Naive B cell (primary cell): ENCODE results near the gene MT1HL1. TPM values are rescaled to one million over a fixed set of nuclear protein-coding genes. Genes with fewer than 3 reads are reported as not detected.
"Not testable (repeated sequence)": the region's sequence is repeated elsewhere in the genome, so short reads cannot be mapped to it uniquely, and the experiment has no call there.

Experiments used
- ATAC-seq, 2 donors: fragments of 150-1000 bp; cut with Tn5 transposase; 2 replicates each; pipeline ENCODE4 v1.10.0; 2021; ENCODE audit warnings: low read depth in 2 of 2, mild to moderate bottlenecking in 2 of 2, moderate library complexity in 2 of 2
- DNase-seq: peaks from one replicate; pipeline ENCODE4 v3.0.0; 2022
- H3K27ac Mint-ChIP-seq, 6 donors: one replicate each; pipeline ENCODE4 v1.8.0; 2020 to 2022; ENCODE audit warnings: mild to moderate bottlenecking in 6 of 6, mixed read lengths in 6 of 6, moderate library complexity in 5 of 6, inconsistent platforms in 2 of 6
- H3K27me3 Mint-ChIP-seq, 3 donors: one replicate each; pipeline ENCODE4 v1.8.0; 2021 to 2022; ENCODE audit warnings: mixed read lengths in 3 of 3, mild to moderate bottlenecking in 1 of 3
- H3K36me3 Mint-ChIP-seq, 2 donors: one replicate each; pipeline ENCODE4 v1.8.0; 2020 to 2022; ENCODE audit warnings: mixed read lengths in 2 of 2, inconsistent platforms in 1 of 2, mild to moderate bottlenecking in 1 of 2
- H3K4me1 Mint-ChIP-seq, 3 donors: one replicate each; pipeline ENCODE4 v1.8.0; 2020 to 2022; ENCODE audit warnings: mixed read lengths in 3 of 3, inconsistent platforms in 1 of 3, mild to moderate bottlenecking in 1 of 3, moderate library complexity in 1 of 3
- H3K4me3 Mint-ChIP-seq, 8 donors: one replicate each; pipeline ENCODE4 v1.8.0; 2020 to 2022; ENCODE audit warnings: mild to moderate bottlenecking in 8 of 8, mixed read lengths in 8 of 8, moderate library complexity in 8 of 8, inconsistent platforms in 2 of 8
- H3K9me3 Mint-ChIP-seq, 7 donors: one replicate each; pipeline ENCODE4 v1.8.0; 2020 to 2022; ENCODE audit warnings: mixed read lengths in 7 of 7, mild to moderate bottlenecking in 5 of 7, inconsistent platforms in 2 of 7, moderate library complexity in 1 of 7
- polyA plus RNA-seq, 6 donors: library from polyadenylated mRNA; unstranded; fragments of 300-500 nt; fragmentation: Illumina TruSeq; gene quantifications; one replicate each; pipeline ENCODE4 v1.2.3, GENCODE V29; 2021; ENCODE audit warnings: low read depth in 6 of 6

Gene MT1HL1
- polyA plus RNA-seq, 6 donors from 2014 or later = not detected

GRCh38 chr1:236982380-236982779, 21.9 kb downstream of the MT1HL1 start:
- DNase-seq (no peak), ATAC-seq (no peak)
- Mint-ChIP-seq H3K4me1 (no peaks in the 10 kb centered on the region), H3K27me3 (peaks cover 0 to 4% (median 0%) of the 10 kb centered on the region in 3 donors), H3K9me3 (peaks cover 0 to 21% (median 6%) of the 10 kb centered on the region in 7 donors), H3K4me3 (no peak overlapping the region), H3K27ac (no peak overlapping the region), H3K36me3 (no peaks in the 10 kb centered on the region)

GRCh38 chr1:236981431-236981830, 22.8 kb downstream of the MT1HL1 start:
- not testable (repeated sequence) for H3K4me1 Mint-ChIP-seq, H3K4me3 Mint-ChIP-seq, H3K36me3 Mint-ChIP-seq, H3K27me3 Mint-ChIP-seq, H3K27ac Mint-ChIP-seq, DNase-seq, ATAC-seq
- peaks cover under 1 to 15% (median 7%) of the 10 kb centered on the region in 7 donors for H3K9me3 Mint-ChIP-seq

GRCh38 chr1:236980673-236981072, 23.6 kb downstream of the MT1HL1 start:
- ATAC-seq = no peak
- H3K4me3 Mint-ChIP-seq = no peak overlapping the region
- peaks cover 0 to 4% (median 0%) of the 10 kb centered on the region in 3 donors for H3K27me3 Mint-ChIP-seq
- no peak overlapping the region for H3K27ac Mint-ChIP-seq
- peaks cover 3 to 14% (median 9%) of the 10 kb centered on the region in 7 donors for H3K9me3 Mint-ChIP-seq
- H3K36me3 Mint-ChIP-seq = no peaks in the 10 kb centered on the region
- DNase-seq = no peak
- no peaks in the 10 kb centered on the region for H3K4me1 Mint-ChIP-seq

- H3K4me1 Mint-ChIP-seq = no peaks in the 10 kb centered on the region
- H3K4me3 Mint-ChIP-seq = peak overlapping the region in 1 of 8 donors; percentile 54
- H3K27me3 Mint-ChIP-seq = peaks cover 0 to 4% (median under 1%) of the 10 kb centered on the region in 3 donors
- peaks cover 3 to 14% (median 10%) of the 10 kb centered on the region in 7 donors for H3K9me3 Mint-ChIP-seq
- no peaks in the 10 kb centered on the region for H3K36me3 Mint-ChIP-seq
- no peak for ATAC-seq
- no peak for DNase-seq
- no peak overlapping the region for H3K27ac Mint-ChIP-seq
Measured at GRCh38 chr1:236979149-236979900, 24.9 kb downstream of the MT1HL1 start.

- no peaks in the 10 kb centered on the region for H3K4me1 Mint-ChIP-seq
- no peaks in the 10 kb centered on the region for H3K36me3 Mint-ChIP-seq
- H3K9me3 Mint-ChIP-seq = peaks cover 3 to 14% (median 10%) of the 10 kb centered on the region in 7 donors
- H3K4me3 Mint-ChIP-seq = no peak overlapping the region
- ATAC-seq = no peak
- H3K27ac Mint-ChIP-seq = no peak overlapping the region
- H3K27me3 Mint-ChIP-seq = peaks cover 0 to 7% (median 4%) of the 10 kb centered on the region in 3 donors
- DNase-seq = no peak
Measured at GRCh38 chr1:236978740-236979139, 25.5 kb downstream of the MT1HL1 start.

GRCh38 chr1:236975461-236975860, 28.8 kb downstream of the MT1HL1 start:
- ATAC-seq (no peak), DNase-seq (no peak)
- no peak overlapping the region for H3K27ac Mint-ChIP-seq

GRCh38 chr1:236974025-236974424, 30.2 kb downstream of the MT1HL1 start:
- H3K36me3 Mint-ChIP-seq, ATAC-seq, DNase-seq, H3K4me1 Mint-ChIP-seq, H3K4me3 Mint-ChIP-seq, H3K27ac Mint-ChIP-seq: not testable (repeated sequence)
- H3K27me3 Mint-ChIP-seq = peaks cover 0 to 12% (median 6%) of the 10 kb centered on the region in 3 donors
- H3K9me3 Mint-ChIP-seq = peaks cover 3 to 15% (median 6%) of the 10 kb centered on the region in 7 donors

More at GRCh38 chr1:236975461-236975860, 28.8 kb downstream of the MT1HL1 start:
- Mint-ChIP-seq H3K36me3 (no peaks in the 10 kb centered on the region), H3K4me3 (no peak overlapping the region), H3K9me3 (peaks cover 3 to 15% (median 6%) of the 10 kb centered on the region in 7 donors), H3K4me1 (no peaks in the 10 kb centered on the region), H3K27me3 (peaks cover 0 to 12% (median 6%) of the 10 kb centered on the region in 3 donors)

- Mint-ChIP-seq H3K36me3 (no peaks in the 10 kb centered on the region), H3K4me3 (no peak overlapping the region), H3K27me3 (peaks cover 5 to 18% (median 15%) of the 10 kb centered on the region in 3 donors), H3K9me3 (peaks cover 1 to 11% (median 3%) of the 10 kb centered on the region in 7 donors), H3K27ac (no peak overlapping the region), H3K4me1 (no peaks in the 10 kb centered on the region)
- DNase-seq (no peak), ATAC-seq (no peak)
Measured at GRCh38 chr1:236966636-236967035, 37.6 kb downstream of the MT1HL1 start.

GRCh38 chr1:236963920-236964319, 40.3 kb downstream of the MT1HL1 start:
- H3K4me1 Mint-ChIP-seq = no peaks in the 10 kb centered on the region
- H3K27me3 Mint-ChIP-seq = peaks cover 12 to 15% (median 15%) of the 10 kb centered on the region in 3 donors
- H3K9me3 Mint-ChIP-seq = peaks cover 4 to 18% (median 9%) of the 10 kb centered on the region in 7 donors
- ATAC-seq (no peak), DNase-seq (no peak)
- H3K4me3 Mint-ChIP-seq = no peak overlapping the region
- H3K36me3 Mint-ChIP-seq = peaks cover 0 to 3% of the 10 kb centered on the region in 2 donors
- H3K27ac Mint-ChIP-seq = no peak overlapping the region

GRCh38 chr1:236959112-236959511, 45.1 kb downstream of the MT1HL1 start:
- no peaks in the 10 kb centered on the region for H3K4me1 Mint-ChIP-seq
- H3K36me3 Mint-ChIP-seq = peaks cover 4 to 7% of the 10 kb centered on the region in 2 donors
- DNase-seq (no peak), ATAC-seq (no peak)
- peak overlapping the region in 2 of 6 donors; percentile 23 to 29 for H3K27ac Mint-ChIP-seq
- H3K4me3 Mint-ChIP-seq = no peak overlapping the region
- peaks cover 8 to 39% (median 19%) of the 10 kb centered on the region in 7 donors for H3K9me3 Mint-ChIP-seq
- peaks cover 4 to 8% (median 6%) of the 10 kb centered on the region in 3 donors for H3K27me3 Mint-ChIP-seq

- Mint-ChIP-seq H3K36me3 (peaks cover 4 to 17% of the 10 kb centered on the region in 2 donors), H3K4me1 (no peaks in the 10 kb centered on the region), H3K4me3 (no peak overlapping the region), H3K27me3 (peaks cover 6 to 8% (median 8%) of the 10 kb centered on the region in 3 donors), H3K27ac (no peak overlapping the region), H3K9me3 (peaks cover 10 to 39% (median 24%) of the 10 kb centered on the region in 7 donors)
- no peak for DNase-seq
- no peak for ATAC-seq
Measured at GRCh38 chr1:236957235-236957634, 47.0 kb downstream of the MT1HL1 start.
